Measurements from ENCODE around the gene TKTL2.

TKTL2 gene

GRCh38 chr4:163473576-163473975 is at the start of gene TKTL2:
TKTL2 (minus strand) TSS chr4:163473754; CDS start chr4:163473734, 20 bp downstream.
- DNase-seq (ENCODE audit: low read depth): no peak

- DNase-seq (ENCODE audit: low read depth): no peak
Observed at GRCh38 chr4:163515198-163515597, 41.6 kb upstream of the TKTL2 start.

- no peak for DNase-seq (ENCODE audit: low read depth)
Observed at GRCh38 chr4:163505374-163505773, 31.8 kb upstream of the TKTL2 start.

GRCh38 chr4:163500586-163500985 is 27.0 kb upstream of the TKTL2 start:
- no peak for DNase-seq (ENCODE audit: low read depth)

GRCh38 chr4:163495900-163496299 is 22.3 kb upstream of the TKTL2 start:
- DNase-seq (ENCODE audit: low read depth): no peak

GRCh38 chr4:163494360-163495241 is 21.0 kb upstream of the TKTL2 start, which contains the start of gene TMA16:
TMA16 (plus strand) TSS chr4:163494690; CDS start chr4:163494802, 112 bp downstream.
- peak; percentile 88 for DNase-seq (ENCODE audit: low read depth)

- no peak for DNase-seq (ENCODE audit: low read depth)
Observed at GRCh38 chr4:163493643-163494359, 20.2 kb upstream of the TKTL2 start.

GRCh38 chr4:163492951-163493504 is 19.5 kb upstream of the TKTL2 start:
- DNase-seq (ENCODE audit: low read depth): no peak

- no peak for DNase-seq (ENCODE audit: low read depth)
Observed at GRCh38 chr4:163489929-163490328, 16.4 kb upstream of the TKTL2 start.

- no peak for DNase-seq (ENCODE audit: low read depth)
Observed at GRCh38 chr4:163486321-163486720, 12.8 kb upstream of the TKTL2 start.

- no peak for DNase-seq (ENCODE audit: low read depth)
Observed at GRCh38 chr4:163485589-163485988, 12.0 kb upstream of the TKTL2 start.

GRCh38 chr4:163484906-163485305 is 11.4 kb upstream of the TKTL2 start:
- DNase-seq (ENCODE audit: low read depth): peak; percentile 12

- DNase-seq (ENCODE audit: low read depth): no peak
Observed at GRCh38 chr4:163482190-163482589, 8.6 kb upstream of the TKTL2 start.

GRCh38 chr4:163476761-163477438 is 3.3 kb upstream of the TKTL2 start:
- no peak for DNase-seq (ENCODE audit: low read depth)

- DNase-seq (ENCODE audit: low read depth): no peak
Observed at GRCh38 chr4:163474027-163474426, 473 bp upstream of the TKTL2 start.

- DNase-seq (ENCODE audit: low read depth): no peak
Observed at GRCh38 chr4:163473130-163473529, 424 bp downstream of the TKTL2 start.

GRCh38 chr4:163470391-163470790 is 3.2 kb downstream of the TKTL2 start:
- DNase-seq (ENCODE audit: low read depth): no peak

- no peak for DNase-seq (ENCODE audit: low read depth)
Observed at GRCh38 chr4:163467082-163467770, 6.3 kb downstream of the TKTL2 start.

GRCh38 chr4:163462556-163462955 is 11.0 kb downstream of the TKTL2 start:
- no peak for DNase-seq (ENCODE audit: low read depth)

- no peak for DNase-seq (ENCODE audit: low read depth)
Observed at GRCh38 chr4:163448540-163449203, 24.9 kb downstream of the TKTL2 start.

GRCh38 chr4:163447481-163447880 is 26.1 kb downstream of the TKTL2 start:
- DNase-seq (ENCODE audit: low read depth): no peak

Measured in GM04504 (cell line).